HL-60/S4 (cell line): ENCODE data around the gene ADA.

Experiments
- in situ Hi-C: fragments of 300-500 bp; cut with MboI; formaldehyde crosslinking; loops from 2 replicates; pipeline ENCODE4 v1.14.3; 2022; ENCODE audit warnings: low sequenced_read_pairs

ADA gene

DNA sequence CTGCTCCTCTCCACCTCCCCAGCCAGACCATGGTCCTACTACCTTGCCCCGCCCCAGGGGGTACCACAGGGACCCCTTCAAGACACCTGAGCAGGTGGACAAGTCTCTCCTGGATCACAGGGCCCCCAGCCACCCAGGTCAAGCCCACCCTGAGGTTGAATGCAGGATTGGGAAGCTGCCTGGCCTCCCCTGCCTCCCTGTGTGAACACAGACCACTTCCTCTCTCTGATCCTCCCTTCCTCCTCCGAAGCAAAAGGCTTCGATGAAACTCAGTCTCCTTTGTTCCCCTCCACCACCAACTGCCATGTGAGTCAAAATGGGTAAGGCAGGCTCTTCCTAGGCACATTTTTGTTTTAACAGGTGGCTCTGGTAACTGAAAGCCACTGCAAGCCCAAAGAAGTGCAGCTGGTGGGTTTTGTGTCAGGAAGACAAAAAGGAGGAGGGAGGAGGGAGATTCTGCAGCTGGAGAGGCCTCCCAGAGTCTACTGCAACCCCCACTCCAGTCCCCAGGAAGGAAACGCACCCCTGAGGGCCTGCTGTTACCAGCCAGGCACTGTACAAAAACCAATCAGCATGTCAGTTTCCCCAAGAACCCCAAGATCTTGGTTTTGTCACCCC lies 5.4 kb downstream of the ADA start:
- in situ Hi-C loops: no loop called here

DNA sequence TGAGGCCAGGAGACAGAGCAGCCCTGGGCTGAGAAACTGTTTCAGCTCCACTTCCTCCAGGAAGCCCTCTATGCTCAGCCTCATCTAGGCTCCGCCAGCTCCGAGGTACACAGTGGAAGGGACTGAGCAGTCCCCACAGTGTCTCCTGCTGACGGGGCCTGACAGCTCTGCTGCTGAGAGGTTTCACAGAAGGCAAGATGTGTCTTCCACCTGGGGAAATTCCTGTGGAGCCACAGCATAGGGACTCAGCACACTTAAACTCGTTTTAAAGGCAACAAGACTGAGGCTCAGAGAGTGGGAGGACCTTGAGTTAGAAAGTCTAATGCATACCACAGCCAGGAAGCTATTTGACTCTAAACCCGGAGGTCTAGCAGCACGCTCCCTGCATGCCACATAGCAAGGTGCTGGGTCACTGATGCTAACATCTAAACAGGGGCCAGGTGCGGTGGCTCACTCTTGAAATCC lies 6.8 kb downstream of the ADA start:
- in situ Hi-C loops: no loop called here

GRCh38 chr20:44644230-44644617 lies 7.3 kb downstream of the ADA start:
- in situ Hi-C loops: no loop called here

GRCh38 chr20:44643596-44644229 lies 7.8 kb downstream of the ADA start:
- in situ Hi-C loops: no loop called here

DNA sequence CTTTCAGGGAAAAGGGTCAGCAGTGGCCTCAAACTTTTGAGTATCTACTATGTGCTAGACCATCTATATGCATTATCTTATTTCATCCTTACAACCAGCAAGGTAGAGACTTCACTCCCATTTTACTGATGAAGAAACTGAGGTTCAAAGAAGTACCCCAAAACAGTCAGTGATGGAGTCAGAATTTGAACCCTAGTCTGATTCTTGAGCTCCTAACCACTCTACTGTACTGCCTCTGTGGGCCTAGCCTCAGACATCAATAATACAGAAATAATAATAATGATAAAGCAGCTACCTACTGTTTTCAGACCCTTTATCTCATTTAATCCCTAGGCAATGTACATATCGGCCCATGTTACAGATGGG lies 8.4 kb downstream of the ADA start:
- in situ Hi-C loops: no loop called here

DNA sequence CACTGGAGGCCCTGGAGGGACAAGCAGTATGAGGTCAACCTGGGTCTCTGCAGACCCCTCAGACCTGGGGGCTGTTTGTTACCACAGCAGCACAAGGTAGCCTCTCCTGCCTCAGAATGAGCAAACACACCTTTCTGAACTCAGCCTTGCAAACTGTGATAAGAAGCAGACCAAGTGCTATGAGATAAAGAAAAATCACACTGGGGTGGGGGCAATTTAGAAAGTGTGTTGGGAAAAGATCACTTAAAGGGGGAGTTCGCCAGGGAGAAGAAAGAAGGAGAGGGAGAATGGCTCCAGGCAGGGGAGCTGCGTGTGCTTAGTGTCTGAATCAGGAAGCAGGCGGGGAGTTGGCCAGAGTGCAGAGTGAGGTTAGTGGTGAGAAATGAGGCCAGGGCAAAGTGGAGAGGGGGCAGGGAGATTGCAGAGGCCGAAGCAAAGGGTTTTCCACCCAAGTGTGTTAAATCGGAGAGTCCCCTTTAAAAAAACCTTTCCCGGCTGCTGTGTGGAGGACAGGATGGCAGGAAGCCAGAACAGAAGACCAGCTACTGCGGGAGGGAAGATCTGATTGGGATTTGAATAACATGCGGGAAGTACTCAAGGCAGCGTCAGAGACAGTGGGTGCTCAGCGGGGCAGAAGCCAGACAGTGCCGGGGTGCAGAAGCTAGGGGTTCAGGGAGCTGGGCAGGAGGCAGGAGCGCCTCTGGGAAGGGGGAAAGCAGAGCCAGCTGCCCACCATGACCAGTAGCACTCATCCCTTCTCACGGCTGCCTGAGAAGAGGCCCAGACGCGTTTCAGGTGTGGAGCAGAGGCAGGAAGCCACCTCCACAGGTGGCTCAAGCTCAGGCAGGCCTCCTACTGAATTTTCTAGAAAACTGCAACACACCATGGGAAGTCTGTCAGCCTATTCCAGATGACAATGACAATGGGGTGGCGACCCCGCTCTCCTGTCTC lies 9.0 kb downstream of the ADA start:
- in situ Hi-C loops: no loop called here

DNA sequence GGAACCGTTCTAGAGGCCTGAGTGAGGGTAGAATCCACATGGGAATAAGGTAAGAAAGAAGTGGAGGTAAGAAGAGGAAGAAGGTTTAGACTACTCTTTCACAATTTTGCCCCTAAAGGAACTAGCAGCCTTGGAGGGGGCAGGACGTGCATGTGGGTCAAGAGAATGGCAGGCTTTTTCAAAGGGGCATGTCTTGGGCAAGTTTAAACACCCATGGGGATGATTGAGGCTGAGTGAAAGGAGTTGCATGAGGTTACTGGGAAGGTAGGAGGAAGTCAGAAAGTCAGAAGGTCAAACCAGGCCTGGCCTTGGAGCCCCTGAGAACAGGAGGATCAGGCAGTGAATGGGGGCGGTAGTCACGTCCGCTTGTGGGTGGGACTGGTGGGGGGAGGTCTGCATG lies 10.2 kb downstream of the ADA start:
- in situ Hi-C loops: no loop called here

- in situ Hi-C loops: no loop called here
Measured at GRCh38 chr20:44640522-44640921, 11.0 kb downstream of the ADA start.

- in situ Hi-C loops: no loop called here
Measured at GRCh38 chr20:44637522-44638372, 13.8 kb downstream of the ADA start.

- in situ Hi-C loops: no loop called here
Measured at GRCh38 chr20:44637042-44637441, 14.5 kb downstream of the ADA start.

DNA sequence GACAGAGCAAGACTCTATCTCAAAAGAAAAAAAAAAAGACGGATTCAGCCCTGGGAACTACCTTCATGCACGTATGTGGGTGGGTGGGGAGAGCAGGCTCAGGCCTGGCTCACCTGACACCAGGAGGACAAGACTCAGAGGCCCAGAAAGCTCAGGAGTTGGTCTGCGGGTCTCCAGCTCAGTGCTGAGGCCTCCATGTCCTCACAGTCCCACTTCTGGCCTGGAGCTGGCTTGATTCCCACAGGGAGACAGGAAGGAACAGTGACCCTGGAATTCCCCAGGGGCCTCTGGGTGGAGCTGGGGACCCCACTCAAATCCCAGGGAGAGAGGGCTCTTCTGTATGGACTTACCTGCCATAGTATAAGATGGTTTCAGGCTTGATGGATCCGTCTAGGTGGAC lies 15.6 kb downstream of the ADA start:
- in situ Hi-C loops: no loop called here

DNA sequence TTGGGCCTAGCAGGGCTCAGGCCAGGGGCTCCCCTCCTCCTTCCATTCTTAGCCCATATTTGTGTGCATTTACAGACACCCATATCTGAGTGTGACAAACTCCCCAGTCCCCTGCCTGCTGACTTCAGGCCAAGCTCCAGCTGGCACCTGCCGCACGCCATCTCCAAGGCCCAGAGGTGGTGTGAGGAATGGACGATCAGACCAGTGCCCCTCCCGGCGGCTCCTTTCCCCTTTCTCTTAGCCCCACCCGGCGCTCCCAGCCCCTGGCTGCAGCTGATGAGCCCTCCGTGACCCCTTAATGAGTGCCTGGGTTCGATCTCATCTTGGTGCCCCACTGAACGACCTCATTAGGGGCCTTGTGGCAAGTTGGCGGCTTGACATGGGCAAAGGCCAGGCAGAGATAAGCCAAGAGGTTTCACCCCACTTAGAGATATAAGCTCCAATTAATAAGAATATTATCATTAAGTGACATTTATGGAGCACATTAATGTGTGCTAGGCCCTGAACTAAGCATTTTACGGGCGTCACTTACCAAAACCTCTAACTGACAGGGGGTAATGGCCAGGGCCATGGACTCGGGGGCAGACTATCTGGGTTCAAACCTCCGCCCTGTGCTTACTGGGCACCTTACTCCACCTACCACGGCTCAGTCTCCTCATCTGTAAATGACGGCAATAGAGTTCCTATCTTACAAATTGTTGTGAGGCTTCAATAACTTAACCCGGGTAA lies 17.5 kb downstream of the ADA start:
- in situ Hi-C loops: no loop called here

- in situ Hi-C loops: no loop called here
Measured at GRCh38 chr20:44633187-44633810, 18.2 kb downstream of the ADA start.

GRCh38 chr20:44632103-44632752 lies 19.3 kb downstream of the ADA start:
- in situ Hi-C loops: no loop called here

- in situ Hi-C loops: no loop called here
Measured at GRCh38 chr20:44630297-44630696, 21.2 kb downstream of the ADA start.

- in situ Hi-C loops: no loop called here
Measured at GRCh38 chr20:44629542-44629941, 22.0 kb downstream of the ADA start.

GRCh38 chr20:44629017-44629385 lies 22.5 kb downstream of the ADA start:
- in situ Hi-C loops: no loop called here

- in situ Hi-C loops: no loop called here
Measured at GRCh38 chr20:44627364-44628010, 24.0 kb downstream of the ADA start.

DNA sequence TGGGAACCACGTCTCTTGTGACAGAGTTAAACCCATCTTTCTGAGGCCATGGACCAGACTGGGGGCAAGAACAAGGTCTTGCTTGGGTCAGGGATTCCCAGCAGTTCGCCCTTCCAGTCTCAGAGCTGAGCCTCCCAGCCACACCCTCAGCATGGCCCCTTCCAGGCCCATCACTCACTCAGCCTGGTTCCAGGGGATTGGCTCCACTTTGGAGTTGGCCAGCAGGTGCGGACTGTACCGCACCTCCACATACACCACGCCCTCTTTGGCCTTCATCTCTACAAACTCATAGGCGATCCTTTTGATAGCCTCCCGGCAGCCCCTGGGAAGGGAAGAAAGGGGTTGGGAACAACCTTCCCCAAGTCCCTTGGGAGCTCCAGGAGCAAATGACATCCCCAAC lies 25.2 kb downstream of the ADA start:
- in situ Hi-C loops: no loop called here
